GM12873 (cell line): ENCODE data around the gene KRT1.
A peak's percentile ranks its signal among the peaks of the same experiment; 100 is the strongest.

Experiments
- CTCF ChIP-seq: IDR thresholded peaks from 2 replicates; pipeline ENCODE4 v1.5.1; 2012; ENCODE audit warnings: low read depth, mild to moderate bottlenecking, moderate library complexity, low read length, control low read depth; ENCODE audit not compliant: insufficient read depth; ENCODE audit errors: missing control alignments

The KRT1 gene

GRCh38 chr12:52721838-52722470 lies 41.7 kb upstream of the KRT1 start:
- TF ChIP-seq CTCF: no peak

- no peak for TF ChIP-seq CTCF
Observed at GRCh38 chr12:52720365-52720886, 40.2 kb upstream of the KRT1 start.

- TF ChIP-seq CTCF: no peak
Observed at GRCh38 chr12:52716061-52716460, 35.9 kb upstream of the KRT1 start.

GRCh38 chr12:52715416-52715815 lies 35.2 kb upstream of the KRT1 start:
- TF ChIP-seq CTCF: peak; percentile 23

- TF ChIP-seq CTCF: no peak
Observed at GRCh38 chr12:52714887-52715281, 34.7 kb upstream of the KRT1 start.

- no peak for TF ChIP-seq CTCF
Observed at GRCh38 chr12:52713960-52714886, 34.0 kb upstream of the KRT1 start.

- TF ChIP-seq CTCF: no peak
Observed at GRCh38 chr12:52710730-52711129, 30.5 kb upstream of the KRT1 start.
